GM18502 (cell line): Measurements from ENCODE around the gene PRKRIP1.
"Not testable (repeated sequence)": the region's sequence is repeated elsewhere in the genome, so short reads cannot be mapped to it uniquely, and the experiment has no call there.

Experiments
- ATAC-seq: cut with Tn5 transposase; IDR thresholded peaks from one replicate; pipeline ENCODE4 v1.9.1; 2021; ENCODE audit warnings: mild to moderate bottlenecking; ENCODE audit not compliant: unreplicated experiment, poor library complexity

The PRKRIP1 gene

DNA sequence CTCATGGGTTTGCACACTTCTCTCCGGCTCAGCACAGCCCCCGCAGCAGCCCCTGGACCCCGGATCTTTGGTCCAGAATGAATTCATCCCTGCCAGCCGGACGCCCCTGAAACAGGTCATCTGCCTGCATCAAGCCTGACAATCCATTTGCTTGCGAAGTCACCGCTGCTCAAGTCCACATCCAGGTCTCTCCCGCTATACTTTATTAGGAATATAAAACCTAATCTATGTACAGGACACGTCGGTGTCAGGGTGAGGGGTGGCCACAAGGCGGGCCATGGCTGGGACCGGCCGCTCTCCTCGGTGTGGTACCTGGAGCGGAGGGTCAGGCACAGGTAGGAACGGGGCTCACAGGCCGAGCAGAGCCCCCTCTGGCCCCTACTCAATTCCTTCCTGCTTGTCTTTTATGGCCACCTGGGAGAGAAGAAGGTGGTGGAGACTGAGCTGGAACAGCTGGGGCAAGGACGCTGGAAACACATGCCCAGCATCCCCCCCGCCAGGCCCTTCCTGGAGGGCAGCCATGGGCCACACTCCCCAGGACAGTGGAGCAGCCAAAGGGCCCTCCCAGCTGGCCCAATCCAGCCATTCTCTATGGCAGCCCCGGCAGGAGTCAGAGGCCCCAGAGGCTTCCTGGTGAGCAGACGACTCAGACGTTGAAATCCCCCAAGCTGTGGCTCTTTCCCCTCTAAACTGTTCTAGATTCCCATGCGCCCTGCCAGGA, 77.3 kb downstream of the PRKRIP1 start:
- no peak for ATAC-seq

DNA sequence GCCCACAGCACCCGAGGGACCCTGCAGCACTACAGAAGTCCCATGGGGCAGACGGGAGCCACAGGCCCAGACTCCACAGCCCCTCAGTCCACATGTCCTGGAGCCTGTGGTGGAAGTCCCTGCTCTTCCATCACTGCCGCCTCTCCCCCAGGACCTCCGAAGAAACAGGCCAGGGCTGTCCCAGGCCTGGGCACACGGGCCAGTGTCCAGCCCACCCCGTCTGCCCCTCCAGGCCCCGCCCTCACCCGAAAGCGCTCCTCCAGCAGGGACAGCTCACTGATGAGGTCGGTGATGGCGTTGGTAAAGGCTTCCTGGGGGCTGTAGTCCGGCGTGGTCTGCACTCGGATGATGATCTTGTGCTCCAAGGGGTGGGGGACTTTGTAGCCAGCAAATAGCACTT, 78.0 kb downstream of the PRKRIP1 start:
- ATAC-seq, result not testable (repeated sequence)

DNA sequence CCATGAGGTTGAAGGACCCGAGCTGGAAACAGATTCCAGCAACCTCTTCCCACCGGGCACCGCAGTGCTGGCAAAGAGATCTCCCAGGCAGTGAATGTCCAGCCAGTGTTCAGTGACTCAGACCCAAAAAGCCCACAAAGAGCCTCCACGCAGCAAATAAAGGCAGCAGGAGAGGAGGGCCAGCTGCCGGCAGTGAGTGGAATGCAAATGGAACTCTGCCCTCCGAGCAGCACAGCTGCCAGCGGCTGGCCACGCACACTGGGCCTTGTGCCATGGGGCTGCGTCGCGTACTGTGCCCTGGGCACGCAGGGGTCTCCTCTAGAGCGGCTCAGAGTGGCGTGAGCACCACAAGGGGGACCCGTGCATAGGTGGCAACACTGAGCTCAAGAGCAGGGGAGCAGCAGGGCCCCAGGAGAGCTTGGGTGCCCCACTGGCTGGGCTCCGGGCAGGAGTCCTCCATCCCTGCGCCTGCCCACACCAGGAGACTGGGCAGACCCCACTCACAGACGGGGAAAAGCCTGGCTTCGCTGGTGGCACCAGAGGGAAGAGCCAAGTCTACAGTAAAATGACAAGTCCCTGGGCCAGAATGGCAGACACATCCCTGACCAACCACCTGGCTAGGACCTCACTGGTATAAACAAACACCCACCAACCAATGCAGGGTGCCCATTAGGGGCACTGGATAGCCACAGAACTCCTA, 78.7 kb downstream of the PRKRIP1 start:
- ATAC-seq, result not testable (repeated sequence)
